Sigmoid colon (tissue), 7 donors: ENCODE results near the gene PRRT1B. TPM values are rescaled to one million over a fixed set of nuclear protein-coding genes. Genes with fewer than 3 reads are reported as not detected.
A peak's percentile ranks its signal among the peaks of the same experiment; 100 is the strongest.

Experiments used
- DNase-seq: peaks from one replicate; pipeline ENCODE4 v3.0.0-alpha.2; 2019
- H3K27ac ChIP-seq, 4 donors: fragments of 200-600 bp; sonication (generic); one replicate each; pipeline ENCODE4 v1.5.1; 2016 to 2019; ENCODE audit warnings: mild to moderate bottlenecking in 1 of 4
- H3K27me3 ChIP-seq, 3 donors: fragments of 200-600 bp; sonication (generic); one replicate each; pipeline ENCODE4 v1.5.1; 2019; ENCODE audit warnings: mild to moderate bottlenecking in 1 of 3
- H3K36me3 ChIP-seq, 4 donors: fragments of 200-600 bp; sonication (generic); one replicate each; pipeline ENCODE4 v1.5.1; 2016 to 2019
- H3K4me1 ChIP-seq, 4 donors: fragments of 200-600 bp; sonication (generic); one replicate each; pipeline ENCODE4 v1.5.1; 2017 to 2019
- H3K4me3 ChIP-seq, 4 donors: fragments of 200-600 bp; sonication (generic); one replicate each; pipeline ENCODE4 v1.5.1; 2017 to 2019; ENCODE audit warnings: mild to moderate bottlenecking in 2 of 4, moderate library complexity in 1 of 4
- H3K9me3 ChIP-seq, 4 donors: fragments of 200-600 bp in 3 of 4; sonication (generic) in 3 of 4; one replicate each; pipeline versions ENCODE4 v1.5.1 to v1.6.1; 2013 to 2019
- CTCF ChIP-seq, 4 experiments: fragments of 450-650 bp in 3 of 4; fragments of 200-600 bp in 1 of 4; IDR thresholded peaks; one replicate each; pipeline ENCODE4 v1.5.1; 2016 to 2019; ENCODE audit warnings: antibody characterized with exemption in 4 of 4, mild to moderate bottlenecking in 3 of 4, moderate library complexity in 2 of 4
- EP300 ChIP-seq, 4 donors: sonication (generic); formaldehyde crosslinking; IDR thresholded peaks; one replicate each; pipeline ENCODE4 v1.6.1; 2017; ENCODE audit warnings: antibody characterized with exemption in 4 of 4
- POLR2A ChIP-seq, 2 donors: fragments of 450-650 bp; IDR thresholded peaks; one replicate each; pipeline ENCODE4 v1.6.1; 2016; ENCODE audit warnings: antibody characterized with exemption in 2 of 2, mild to moderate bottlenecking in 2 of 2, moderate library complexity in 2 of 2
- POLR2AphosphoS5 ChIP-seq, 4 donors: sonication (generic); formaldehyde crosslinking; IDR thresholded peaks; one replicate each; pipeline ENCODE4 v1.6.1; 2017; ENCODE audit warnings: antibody characterized with exemption in 4 of 4
- WGBS, 2 donors: extraction: QIAGEN DNeasy Blood & Tissue Kit; methylation state at CpG; one replicate each; pipeline ENCODE4 v1.1.7; 2013; 5-methylcytosine and 5-hydroxymethylcytosine counted together
- intact Hi-C: fragments of 100-400 bp; cut with DNase I; formaldehyde crosslinking; loops from one replicate; pipeline ENCODE4 v1.15.1; 2023
- polyA plus RNA-seq, 3 donors: library from polyadenylated mRNA; stranded (reverse); fragments of 200-250 nt; gene quantifications; one replicate each; pipeline ENCODE4 v1.2.3, GENCODE V29; 2013
- total RNA-seq, 4 donors: library from RNA; depleted of rRNA; stranded (reverse); fragments of >200 nt; gene quantifications; one replicate each; pipeline ENCODE4 v1.1.0, GENCODE V29; 2016
- donor health status: healthy with polysubstance abuse.
- donor health status: Bipolar disorder and iron deficiency.
- donor health status: healthy.

Gene PRRT1B
- total and polyA plus RNA-seq, 7 donors: 0.45 to 3.6 (median 1.4) TPM; not detected in 4

GRCh38 chr9:131605770-131606590 lies 60.7 kb downstream of the PRRT1B start:
- peaks cover 0 to 38% (median 16%) of the 10 kb centered on the region in 4 donors for H3K36me3 ChIP-seq
- intact Hi-C loops: loop anchor here (10.0 kb wide), 1 partner anchor 639 kb away; no protein-coding TSS in a partner anchor
- H3K27ac ChIP-seq: peak overlapping the region in 2 of 4 donors; percentile 84 to 93
- TF ChIP-seq POLR2AphosphoS5 (IDR thresholded peaks at IDR 0.05) (no peak), EP300 (IDR thresholded peaks at IDR 0.05) (no peak), POLR2A (IDR thresholded peaks at IDR 0.05) (no peak), CTCF (IDR thresholded peaks at IDR 0.05) (no peak)
- no peaks in the 10 kb centered on the region for H3K27me3 ChIP-seq
- H3K9me3 ChIP-seq: no peaks in the 10 kb centered on the region
- peaks cover 0 to 49% (median 43%) of the 10 kb centered on the region in 4 donors for H3K4me1 ChIP-seq
- 63 to 84% methylated on average over 9 of the region's 9 CpGs for whole genome bisulfite sequencing, 2 donors
- no peak for DNase-seq
- H3K4me3 ChIP-seq: no peak overlapping the region

- peaks cover 0 to 28% (median 10%) of the 10 kb centered on the region in 4 donors for H3K36me3 ChIP-seq
- WGBS, 2 donors: 89% methylated on average over 13 of the region's 13 CpGs
Observed at GRCh38 chr9:131606896-131607567, 61.7 kb downstream of the PRRT1B start.

GRCh38 chr9:131607591-131607990 lies 62.3 kb downstream of the PRRT1B start:
- TF ChIP-seq POLR2A (IDR thresholded peaks at IDR 0.05): no peak
- TF ChIP-seq POLR2AphosphoS5 (IDR thresholded peaks at IDR 0.05): no peak
- no peak for TF ChIP-seq EP300 (IDR thresholded peaks at IDR 0.05)
- no peak for TF ChIP-seq CTCF (IDR thresholded peaks at IDR 0.05)
- whole genome bisulfite sequencing, 2 donors: 84 to 87% methylated on average over 8 of the region's 8 CpGs
- no peaks in the 10 kb centered on the region for H3K27me3 ChIP-seq
- no peak overlapping the region for H3K4me3 ChIP-seq
- no peak for DNase-seq
- H3K4me1 ChIP-seq: peaks cover 0 to 53% (median 43%) of the 10 kb centered on the region in 4 donors
- peak overlapping the region; percentile 79 to 93 (median 85) for H3K27ac ChIP-seq
- no peaks in the 10 kb centered on the region for H3K9me3 ChIP-seq
- intact Hi-C loops: loop anchor here (10.0 kb wide), 1 partner anchor 637 kb away; no protein-coding TSS in a partner anchor
- peaks cover 0 to 23% (median 12%) of the 10 kb centered on the region in 4 donors for H3K36me3 ChIP-seq

More at GRCh38 chr9:131606896-131607567, 61.7 kb downstream of the PRRT1B start:
- Histone ChIP-seq H3K4me3 (no peak overlapping the region), H3K9me3 (no peaks in the 10 kb centered on the region), H3K27me3 (no peaks in the 10 kb centered on the region), H3K4me1 (peaks cover 0 to 53% (median 43%) of the 10 kb centered on the region in 4 donors), H3K27ac (peak overlapping the region; percentile 79 to 93 (median 85))
- TF ChIP-seq EP300 (IDR thresholded peaks at IDR 0.05) (no peak), POLR2AphosphoS5 (IDR thresholded peaks at IDR 0.05) (no peak), POLR2A (IDR thresholded peaks at IDR 0.05) (no peak)
- no peak for DNase-seq
- intact Hi-C loops: loop anchor here (10.0 kb wide), 1 partner anchor 638 kb away; no protein-coding TSS in a partner anchor

- peaks cover 0 to 20% (median 11%) of the 10 kb centered on the region in 4 donors for H3K36me3 ChIP-seq
- H3K4me1 ChIP-seq: peaks cover 0 to 53% (median 43%) of the 10 kb centered on the region in 4 donors
- H3K27me3 ChIP-seq: no peaks in the 10 kb centered on the region
- peak overlapping the region in 3 of 4 donors; percentile 0 to 25 (median 8) for H3K4me3 ChIP-seq
- intact Hi-C loops: loop anchor here (2.0 to 10.0 kb wide), 2 partner anchors 124 to 636 kb away; no protein-coding TSS in a partner anchor
- no peaks in the 10 kb centered on the region for H3K9me3 ChIP-seq
- TF ChIP-seq POLR2AphosphoS5 (IDR thresholded peaks at IDR 0.05) (peak; percentile 30 to 59 (median 54)), EP300 (IDR thresholded peaks at IDR 0.05) (peak in 1 of 4 donors; percentile 23), CTCF (IDR thresholded peaks at IDR 0.05) (no peak), POLR2A (IDR thresholded peaks at IDR 0.05) (no peak)
- peak overlapping the region; percentile 79 to 93 (median 85) for H3K27ac ChIP-seq
- peak; percentile 93 for DNase-seq
- WGBS, 2 donors: 79% methylated on average over 12 of the region's 12 CpGs
Observed at GRCh38 chr9:131608493-131609037, 63.2 kb downstream of the PRRT1B start.

Other genes with a start within 250 kb of the PRRT1B start
- gene PRRC2B, start 151.4 kb upstream of the PRRT1B start, total RNA-seq: 10 to 100 TPM; 62.7 to 98.6 (median 78.9) TPM
- gene PRRC2B, start 151.4 kb upstream of the PRRT1B start, polyA plus RNA-seq: 10 to 100 TPM; 10.8 to 85.0 (median 13.2) TPM
- 10 to 100 TPM; 21.9 to 61.2 (median 30.0) TPM for gene POMT1, start 42.6 kb upstream of the PRRT1B start, total RNA-seq
- gene POMT1, start 42.6 kb upstream of the PRRT1B start, polyA plus RNA-seq: 10 to 100 TPM in 1 of 3 donors, 1 to 10 TPM in 2; 3.6 to 19.8 (median 4.4) TPM
- 10 to 100 TPM; 35.7 to 67.5 (median 52.0) TPM for gene UCK1, start 14.3 kb upstream of the PRRT1B start, total RNA-seq
- 10 to 100 TPM; 20.8 to 30.1 (median 28.2) TPM for gene UCK1, start 14.3 kb upstream of the PRRT1B start, polyA plus RNA-seq
- gene RAPGEF1, start 194.6 kb downstream of the PRRT1B start, total RNA-seq: 10 to 100 TPM; 41.7 to 58.2 (median 49.0) TPM
- 10 to 100 TPM; 14.4 to 45.3 (median 20.3) TPM for gene RAPGEF1, start 194.6 kb downstream of the PRRT1B start, polyA plus RNA-seq